Muscle of leg (tissue), 16 donors: ENCODE results near the gene NMB. TPM values are rescaled to one million over a fixed set of nuclear protein-coding genes. Genes with fewer than 3 reads are reported as not detected.
"Not testable (repeated sequence)": the region's sequence is repeated elsewhere in the genome, so short reads cannot be mapped to it uniquely, and the experiment has no call there.

Experiments
- DNase-seq: peaks from one replicate; pipeline ENCODE4 v3.0.0; 2013
- H3K27ac ChIP-seq: one replicate; pipeline ENCODE4 v1.5.1; 2013; ENCODE audit warnings: mild to moderate bottlenecking, low read length, control low read depth
- H3K27me3 ChIP-seq: one replicate; pipeline ENCODE4 v1.6.1; 2013; ENCODE audit warnings: low read length; ENCODE audit not compliant: control insufficient read depth, insufficient read depth
- H3K36me3 ChIP-seq: one replicate; pipeline ENCODE4 v1.6.1; 2013; ENCODE audit warnings: low read length; ENCODE audit not compliant: control insufficient read depth, insufficient read depth
- H3K4me1 ChIP-seq: one replicate; pipeline ENCODE4 v1.6.1; 2013; ENCODE audit warnings: low read length; ENCODE audit not compliant: control insufficient read depth, insufficient read depth
- H3K4me3 ChIP-seq: one replicate; pipeline ENCODE4 v1.5.1; 2013; ENCODE audit warnings: low read length, control low read depth
- H3K9me3 ChIP-seq: replicated peaks from 2 replicates; pipeline ENCODE4 v1.6.1; 2013; ENCODE audit warnings: low read depth, low read length; ENCODE audit not compliant: control insufficient read depth
- WGBS: methylation state at CpG from one replicate; pipeline ENCODE4 v1.1.5; 2013; ENCODE audit warnings: missing lambda C conversion rate; ENCODE audit not compliant: insufficient coverage; 5-methylcytosine and 5-hydroxymethylcytosine counted together
- long read RNA-seq, 11 donors: transcript quantifications; one replicate each; lab custom pipeline, GENCODE V29; 2026
- polyA plus RNA-seq, 8 donors: library from polyadenylated mRNA; unstranded; fragments of 120-200 nt; gene quantifications; one replicate each; pipeline versions ENCODE4 v1.2.1 to v1.2.3, GENCODE V29; 2013; ENCODE audit warnings: inconsistent platforms in 1 of 8, low replicate concordance in 1 of 8; ENCODE audit not compliant: insufficient read length in 8 of 8, insufficient read depth in 1 of 8
- total RNA-seq: library from RNA; stranded (reverse); fragments of 120-200 nt; gene quantifications from one replicate; pipeline ENCODE4 v1.2.4, GENCODE V29; 2013

NMB gene
- 3.0 TPM for total RNA-seq
- polyA plus RNA-seq: 1 to 10 TPM; 1.4 to 1.9 (median 1.6) TPM
- long read RNA-seq, donor 1: 0 reads
- long read RNA-seq, donor 2: 0 reads
- long read RNA-seq, donor 3, partial matches to known transcripts: 0 of 3 reads
- long read RNA-seq, donor 3, other reads (novel, unspliced or antisense): 0 of 3 reads
- long read RNA-seq, donor 4, partial matches to known transcripts: 0 of 2 reads
- long read RNA-seq, donor 4, other reads (novel, unspliced or antisense): 0 of 2 reads
- long read RNA-seq, donor 5, partial matches to known transcripts: 0 of 2 reads
- long read RNA-seq, donor 5, other reads (novel, unspliced or antisense): 0 of 2 reads
- long read RNA-seq, donor 6, partial matches to known transcripts: 0 of 2 reads
- long read RNA-seq, donor 6, other reads (novel, unspliced or antisense): 0 of 2 reads
- long read RNA-seq, donor 7, partial matches to known transcripts: 0 of 1 reads
- long read RNA-seq, donor 7, other reads (novel, unspliced or antisense): 0 of 1 reads
- long read RNA-seq, donor 8, partial matches to known transcripts: 0 of 1 reads
- long read RNA-seq, donor 8, other reads (novel, unspliced or antisense): 0 of 1 reads
- long read RNA-seq, donor 9, partial matches to known transcripts: 0 of 1 reads
- long read RNA-seq, donor 9, other reads (novel, unspliced or antisense): 0 of 1 reads
- long read RNA-seq, donor 10, partial matches to known transcripts: 0 of 1 reads
- long read RNA-seq, donor 10, other reads (novel, unspliced or antisense): 0 of 1 reads
- long read RNA-seq, donor 11, partial matches to known transcripts: 0 of 1 reads
- long read RNA-seq, donor 11, other reads (novel, unspliced or antisense): 0 of 1 reads

GRCh38 chr15:84658080-84658787 lies at the start of gene NMB:
NMB (minus strand) TSS chr15:84658199; CDS start chr15:84658152, 47 bp downstream.
- WGBS: 1% methylated on average over 48 of the region's 61 CpGs
- Histone ChIP-seq H3K4me1 (peaks cover 28% of the 10 kb centered on the region), H3K4me3 (peak within 1 kb of the TSS; percentile 52), H3K9me3 (no peaks in the 10 kb centered on the region), H3K27ac (peak within 1 kb of the TSS; percentile 69), H3K36me3 (peaks cover 4% of the 10 kb centered on the region), H3K27me3 (no peaks in the 10 kb centered on the region)
- peak; percentile 83 for DNase-seq

- Histone ChIP-seq H3K4me3 (no peak overlapping the region), H3K9me3 (no peaks in the 10 kb centered on the region), H3K27me3 (no peaks in the 10 kb centered on the region), H3K36me3 (no peaks in the 10 kb centered on the region), H3K4me1 (no peaks in the 10 kb centered on the region), H3K27ac (no peak overlapping the region)
- DNase-seq: no peak
- WGBS: 95% methylated on average over 3 of the region's 5 CpGs
These were observed 45.8 kb upstream of the NMB start for GRCh38 chr15:84703808-84704207.

GRCh38 chr15:84702961-84703482 lies 45.0 kb upstream of the NMB start:
- Histone ChIP-seq H3K4me1 (no peaks in the 10 kb centered on the region), H3K27me3 (no peaks in the 10 kb centered on the region), H3K9me3 (no peaks in the 10 kb centered on the region), H3K36me3 (no peaks in the 10 kb centered on the region), H3K27ac (no peak overlapping the region), H3K4me3 (no peak overlapping the region)
- peak; percentile 57 for DNase-seq
- WGBS: 60% methylated on average over 1 of the region's 4 CpGs

GRCh38 chr15:84699538-84700191 lies 41.7 kb upstream of the NMB start:
- 76% methylated on average over 2 of the region's 8 CpGs for WGBS
- Histone ChIP-seq H3K9me3 (no peaks in the 10 kb centered on the region), H3K27me3 (no peaks in the 10 kb centered on the region), H3K4me1 (no peaks in the 10 kb centered on the region), H3K36me3 (no peaks in the 10 kb centered on the region), H3K4me3 (no peak overlapping the region), H3K27ac (no peak overlapping the region)
- DNase-seq: no peak

GRCh38 chr15:84697236-84697990 lies 39.4 kb upstream of the NMB start:
- Histone ChIP-seq H3K4me1 (no peaks in the 10 kb centered on the region), H3K27me3 (no peaks in the 10 kb centered on the region), H3K4me3 (no peak overlapping the region), H3K9me3 (no peaks in the 10 kb centered on the region), H3K27ac (no peak overlapping the region), H3K36me3 (no peaks in the 10 kb centered on the region)
- no peak for DNase-seq
- WGBS: no CpG with 5 or more reads among the region's 1 CpG

GRCh38 chr15:84696757-84697156 lies 38.8 kb upstream of the NMB start:
- DNase-seq: no peak
- Histone ChIP-seq H3K27ac (no peak overlapping the region), H3K36me3 (no peaks in the 10 kb centered on the region), H3K27me3 (no peaks in the 10 kb centered on the region), H3K9me3 (no peaks in the 10 kb centered on the region), H3K4me1 (no peaks in the 10 kb centered on the region), H3K4me3 (no peak overlapping the region)
- no CpG with 5 or more reads among the region's 4 CpGs for WGBS

GRCh38 chr15:84690342-84690741 lies 32.3 kb upstream of the NMB start:
- Histone ChIP-seq H3K27me3 (no peaks in the 10 kb centered on the region), H3K9me3 (no peaks in the 10 kb centered on the region), H3K4me1 (no peaks in the 10 kb centered on the region), H3K36me3 (peaks cover 25% of the 10 kb centered on the region), H3K4me3 (no peak overlapping the region), H3K27ac (no peak overlapping the region)
- no peak for DNase-seq
- 97% methylated on average over 3 of the region's 8 CpGs for WGBS

- Histone ChIP-seq H3K36me3 (peaks cover 25% of the 10 kb centered on the region), H3K4me3 (no peak overlapping the region), H3K9me3 (no peaks in the 10 kb centered on the region), H3K27ac (no peak overlapping the region), H3K4me1 (no peaks in the 10 kb centered on the region), H3K27me3 (no peaks in the 10 kb centered on the region)
- no peak for DNase-seq
- 86% methylated on average over 1 of the region's 4 CpGs for WGBS
These were observed 31.9 kb upstream of the NMB start for GRCh38 chr15:84689858-84690257.

GRCh38 chr15:84686446-84686845 lies 28.4 kb upstream of the NMB start:
- H3K36me3 ChIP-seq: peaks cover 34% of the 10 kb centered on the region
- H3K27me3 ChIP-seq, H3K4me3 ChIP-seq, H3K9me3 ChIP-seq, H3K4me1 ChIP-seq, DNase-seq, H3K27ac ChIP-seq: not testable (repeated sequence)
- 95% methylated on average over 2 of the region's 7 CpGs for WGBS
